Measurements from ENCODE around the gene HNRNPF.
A peak's percentile ranks its signal among the peaks of the same experiment; 100 is the strongest.
"Not testable (repeated sequence)": the region's sequence is repeated elsewhere in the genome, so short reads cannot be mapped to it uniquely, and the experiment has no call there.

HNRNPF gene

DNA sequence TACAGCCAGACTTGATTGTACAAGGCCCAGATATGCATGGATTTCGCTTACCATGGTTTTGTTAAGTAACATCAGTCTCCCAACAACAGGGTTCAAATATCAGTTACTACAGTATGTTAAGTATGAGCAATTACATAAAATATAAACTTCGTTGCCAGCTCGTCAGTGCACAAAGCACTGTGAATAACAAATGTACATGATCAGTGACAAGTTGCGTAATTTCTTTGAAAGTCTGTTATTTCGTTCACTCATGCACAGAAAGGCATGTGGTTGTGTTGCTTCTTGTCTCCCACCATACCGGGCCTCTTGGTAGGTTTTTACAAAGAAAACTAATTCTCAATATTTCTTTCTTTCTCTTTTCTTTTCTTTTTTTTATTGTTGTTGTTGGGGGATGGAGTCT, 15.4 kb upstream of the HNRNPF start:
- no peak overlapping the region for H4K91ac ChIP-seq (ENCODE audit: low read depth, low read length)
- no peak overlapping the region for H2BK120ac ChIP-seq (ENCODE audit: insufficient read depth, low read length, poor library complexity)
- no peak overlapping the region for H3K14ac ChIP-seq (ENCODE audit: low read length)
- no peak overlapping the region for H3K9ac ChIP-seq (ENCODE audit: low read length)
- no peaks in the 10 kb centered on the region for H3K36me3 ChIP-seq (ENCODE audit: control insufficient read depth in 1 of 2, insufficient read depth in 2 of 2, low read length in 2 of 2)
- no peak overlapping the region for H2AK5ac ChIP-seq (ENCODE audit: low read length)
- H3K4me3 ChIP-seq (ENCODE audit: low read depth, low read length): no peak overlapping the region
- H3K27me3 ChIP-seq (ENCODE audit: insufficient read depth, low read length): no peaks in the 10 kb centered on the region
- no peak overlapping the region for H4K12ac ChIP-seq (ENCODE audit: low read depth, low read length)
- H3K18ac ChIP-seq (ENCODE audit: low read length): no peak overlapping the region
- no peak overlapping the region for H2BK5ac ChIP-seq (ENCODE audit: low read depth, low read length, poor library complexity)
- no peak overlapping the region for H3K27ac ChIP-seq (ENCODE audit: low read depth, low read length)
- no peak for DNase-seq
- H3K23ac ChIP-seq (ENCODE audit: low read length): no peak overlapping the region
- no peak overlapping the region for H2BK12ac ChIP-seq (ENCODE audit: low read length)
- WGBS (ENCODE audit: extremely low coverage, insufficient coverage, insufficient read length): no CpG with 5 or more reads among the region's 6 CpGs
- no peak overlapping the region for H2AFZ ChIP-seq (ENCODE audit: insufficient read depth, low read length, poor library complexity)
- no peak overlapping the region for H3K4me2 ChIP-seq (ENCODE audit: low read length)
- peaks cover 9% of the 10 kb centered on the region for H3K79me1 ChIP-seq (ENCODE audit: low read length)
- H3K4me1 ChIP-seq (ENCODE audit: control insufficient read depth in 1 of 2, insufficient read depth in 2 of 2, low read length in 2 of 2): peaks cover 2 to 8% of the 10 kb centered on the region in 2 experiments
- no peak overlapping the region for H4K8ac ChIP-seq (ENCODE audit: low read depth, low read length)
- H3K79me2 ChIP-seq (ENCODE audit: control insufficient read depth, insufficient read depth, low read length, poor library complexity): no peaks in the 10 kb centered on the region
- no peak overlapping the region for H3K4ac ChIP-seq (ENCODE audit: low read depth, low read length)
- H3K9me3 ChIP-seq (ENCODE audit: insufficient read depth, low read depth, low read length): no peaks in the 10 kb centered on the region

DNA sequence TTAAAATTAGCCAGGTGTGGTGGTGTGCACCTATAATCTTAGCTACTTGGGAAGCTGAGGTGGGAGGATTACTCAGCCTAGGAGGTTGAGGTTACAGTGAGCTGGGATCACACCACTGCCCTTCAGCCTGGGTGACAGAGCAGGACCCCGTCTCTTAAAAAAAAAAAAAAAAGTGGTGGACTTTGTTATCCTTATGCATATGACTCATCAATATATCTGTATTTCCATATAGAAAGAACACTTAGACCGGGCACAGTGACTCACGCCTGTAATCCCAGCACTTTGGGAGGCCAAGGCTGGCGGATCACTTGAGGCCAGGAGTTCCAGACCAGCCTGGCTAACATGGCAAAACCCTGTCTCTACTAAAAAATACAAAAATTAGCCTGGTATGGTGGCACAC, 13.0 kb upstream of the HNRNPF start:
- H3K79me1 ChIP-seq (ENCODE audit: low read length); H3K4ac ChIP-seq (ENCODE audit: low read depth, low read length); H2BK120ac ChIP-seq (ENCODE audit: insufficient read depth, low read length, poor library complexity); H3K9ac ChIP-seq (ENCODE audit: low read length); H3K9me3 ChIP-seq (ENCODE audit: insufficient read depth, low read depth, low read length); H2AK5ac ChIP-seq (ENCODE audit: low read length); H3K4me2 ChIP-seq (ENCODE audit: low read length); H4K12ac ChIP-seq (ENCODE audit: low read depth, low read length); H3K14ac ChIP-seq (ENCODE audit: low read length); H3K4me1 ChIP-seq (ENCODE audit: control insufficient read depth in 1 of 2, insufficient read depth in 2 of 2, low read length in 2 of 2); H2BK5ac ChIP-seq (ENCODE audit: low read depth, low read length, poor library complexity); H3K27me3 ChIP-seq (ENCODE audit: insufficient read depth, low read length); DNase-seq; H4K91ac ChIP-seq (ENCODE audit: low read depth, low read length); H3K36me3 ChIP-seq (ENCODE audit: control insufficient read depth in 1 of 2, insufficient read depth in 2 of 2, low read length in 2 of 2); H2BK12ac ChIP-seq (ENCODE audit: low read length); H3K4me3 ChIP-seq (ENCODE audit: low read depth, low read length); H3K18ac ChIP-seq (ENCODE audit: low read length); H3K23ac ChIP-seq (ENCODE audit: low read length); H3K79me2 ChIP-seq (ENCODE audit: control insufficient read depth, insufficient read depth, low read length, poor library complexity); H2AFZ ChIP-seq (ENCODE audit: insufficient read depth, low read length, poor library complexity); H3K27ac ChIP-seq (ENCODE audit: low read depth, low read length); H4K8ac ChIP-seq (ENCODE audit: low read depth, low read length): not testable (repeated sequence)
- no CpG with 5 or more reads among the region's 4 CpGs for WGBS (ENCODE audit: extremely low coverage, insufficient coverage, insufficient read length)

DNA sequence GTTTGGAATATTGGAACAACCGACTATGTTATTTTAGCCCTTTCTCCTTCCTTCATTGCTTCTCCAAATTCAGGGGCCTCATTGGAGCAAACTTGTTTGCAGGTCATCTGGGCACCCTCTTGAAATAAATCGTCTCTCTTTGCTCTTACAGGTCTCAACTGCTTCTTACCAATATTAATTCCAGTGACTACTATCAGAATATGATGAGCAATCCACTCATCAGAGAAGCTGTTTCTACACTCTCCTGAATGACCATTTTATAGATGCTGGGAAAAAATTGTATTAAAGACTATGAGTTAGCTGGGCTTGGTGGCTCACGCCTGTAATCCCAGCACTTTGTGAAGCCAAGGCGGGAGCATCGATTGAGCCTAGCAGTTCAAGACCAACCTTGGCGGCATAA, 12.5 kb upstream of the HNRNPF start:
- Histone ChIP-seq H3K27me3 (ENCODE audit: insufficient read depth, low read length) (no peaks in the 10 kb centered on the region), H2AFZ (ENCODE audit: insufficient read depth, low read length, poor library complexity) (no peak overlapping the region), H3K9ac (ENCODE audit: low read length) (no peak overlapping the region), H3K4me1 (ENCODE audit: control insufficient read depth in 1 of 2, insufficient read depth in 2 of 2, low read length in 2 of 2) (peaks cover 5 to 8% of the 10 kb centered on the region in 2 experiments), H3K27ac (ENCODE audit: low read depth, low read length) (no peak overlapping the region), H3K18ac (ENCODE audit: low read length) (no peak overlapping the region), H3K4me3 (ENCODE audit: low read depth, low read length) (no peak overlapping the region), H2AK5ac (ENCODE audit: low read length) (no peak overlapping the region), H2BK5ac (ENCODE audit: low read depth, low read length, poor library complexity) (no peak overlapping the region), H3K9me3 (ENCODE audit: insufficient read depth, low read depth, low read length) (no peaks in the 10 kb centered on the region), H3K23ac (ENCODE audit: low read length) (no peak overlapping the region), H3K14ac (ENCODE audit: low read length) (no peak overlapping the region), H4K12ac (ENCODE audit: low read depth, low read length) (no peak overlapping the region), H4K91ac (ENCODE audit: low read depth, low read length) (no peak overlapping the region), H3K79me2 (ENCODE audit: control insufficient read depth, insufficient read depth, low read length, poor library complexity) (no peaks in the 10 kb centered on the region), H3K4me2 (ENCODE audit: low read length) (no peak overlapping the region), H4K8ac (ENCODE audit: low read depth, low read length) (no peak overlapping the region), H2BK12ac (ENCODE audit: low read length) (no peak overlapping the region), H2BK120ac (ENCODE audit: insufficient read depth, low read length, poor library complexity) (no peak overlapping the region), H3K4ac (ENCODE audit: low read depth, low read length) (no peak overlapping the region), H3K36me3 (ENCODE audit: control insufficient read depth in 1 of 2, insufficient read depth in 2 of 2, low read length in 2 of 2) (no peaks in the 10 kb centered on the region), H3K79me1 (ENCODE audit: low read length) (peaks cover 9% of the 10 kb centered on the region)
- no peak for DNase-seq
- no CpG with 5 or more reads among the region's 6 CpGs for WGBS (ENCODE audit: extremely low coverage, insufficient coverage, insufficient read length)

DNA sequence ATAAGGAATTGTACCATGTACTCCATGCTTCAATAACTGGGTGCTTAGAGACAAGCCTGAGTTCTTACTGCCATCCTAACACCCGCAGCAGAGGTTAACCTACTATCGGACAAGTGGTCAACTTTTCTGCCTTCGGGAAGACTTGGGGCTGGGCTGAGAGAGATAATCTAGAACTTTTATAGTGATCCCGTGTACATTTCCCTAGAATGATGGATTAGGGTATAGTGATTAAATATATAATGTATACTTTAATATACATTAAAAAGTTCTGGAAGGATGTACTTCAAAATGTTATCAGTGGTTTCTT, 12.2 kb upstream of the HNRNPF start:
- WGBS (ENCODE audit: extremely low coverage, insufficient coverage, insufficient read length): no CpG with 5 or more reads among the region's 4 CpGs
- H3K4me3 ChIP-seq (ENCODE audit: low read depth, low read length): no peak overlapping the region
- H3K18ac ChIP-seq (ENCODE audit: low read length): no peak overlapping the region
- no peak overlapping the region for H2BK120ac ChIP-seq (ENCODE audit: insufficient read depth, low read length, poor library complexity)
- H3K79me1 ChIP-seq (ENCODE audit: low read length): peaks cover 9% of the 10 kb centered on the region
- no peaks in the 10 kb centered on the region for H3K9me3 ChIP-seq (ENCODE audit: insufficient read depth, low read depth, low read length)
- H3K23ac ChIP-seq (ENCODE audit: low read length): no peak overlapping the region
- no peaks in the 10 kb centered on the region for H3K36me3 ChIP-seq (ENCODE audit: control insufficient read depth in 1 of 2, insufficient read depth in 2 of 2, low read length in 2 of 2)
- H2AFZ ChIP-seq (ENCODE audit: insufficient read depth, low read length, poor library complexity): peak overlapping the region; percentile 66
- H4K12ac ChIP-seq (ENCODE audit: low read depth, low read length): no peak overlapping the region
- H2BK5ac ChIP-seq (ENCODE audit: low read depth, low read length, poor library complexity): no peak overlapping the region
- no peaks in the 10 kb centered on the region for H3K79me2 ChIP-seq (ENCODE audit: control insufficient read depth, insufficient read depth, low read length, poor library complexity)
- peak overlapping the region; percentile 40 for H4K91ac ChIP-seq (ENCODE audit: low read depth, low read length)
- H3K4me1 ChIP-seq (ENCODE audit: control insufficient read depth in 1 of 2, insufficient read depth in 2 of 2, low read length in 2 of 2): peaks cover 5 to 8% of the 10 kb centered on the region in 2 experiments
- peak overlapping the region; percentile 74 for H3K27ac ChIP-seq (ENCODE audit: low read depth, low read length)
- DNase-seq: no peak
- H3K14ac ChIP-seq (ENCODE audit: low read length): no peak overlapping the region
- no peaks in the 10 kb centered on the region for H3K27me3 ChIP-seq (ENCODE audit: insufficient read depth, low read length)
- H4K8ac ChIP-seq (ENCODE audit: low read depth, low read length): no peak overlapping the region
- peak overlapping the region; percentile 73 for H3K4me2 ChIP-seq (ENCODE audit: low read length)
- H3K9ac ChIP-seq (ENCODE audit: low read length): no peak overlapping the region
- no peak overlapping the region for H2BK12ac ChIP-seq (ENCODE audit: low read length)
- no peak overlapping the region for H3K4ac ChIP-seq (ENCODE audit: low read depth, low read length)
- H2AK5ac ChIP-seq (ENCODE audit: low read length): no peak overlapping the region
